H9 (cell line): ENCODE measurements around the gene MAP3K19. TPM values are rescaled to one million over a fixed set of nuclear protein-coding genes. Genes with fewer than 3 reads are reported as not detected.
A peak's percentile ranks its signal among the peaks of the same experiment; 100 is the strongest.

ENCODE experiments used
- DNase-seq: peaks from one replicate; pipeline ENCODE4 v3.0.0-alpha.2; 2017
- H2AFZ ChIP-seq: one replicate; pipeline ENCODE4 v1.6.1; 2013; ENCODE audit warnings: mild to moderate bottlenecking, low read length, control low read depth, moderate library complexity
- H2AK5ac ChIP-seq: 2 replicates; pipeline ENCODE4 v1.6.1; 2013; ENCODE audit warnings: low read length, control low read depth, mixed read lengths; ENCODE audit not compliant: insufficient read length
- H2BK120ac ChIP-seq: one replicate; pipeline ENCODE4 v1.6.1; 2013; ENCODE audit warnings: low read depth, mild to moderate bottlenecking, low read length, control low read depth, inconsistent platforms; ENCODE audit not compliant: poor library complexity, severe bottlenecking
- H2BK12ac ChIP-seq: 2 replicates; pipeline ENCODE4 v1.6.1; 2013; ENCODE audit warnings: low read length, control low read depth, mixed read lengths, low read depth; ENCODE audit not compliant: insufficient read length
- H2BK15ac ChIP-seq: 2 replicates; pipeline ENCODE4 v1.6.1; 2013; ENCODE audit warnings: low read depth, low read length, control low read depth
- H2BK20ac ChIP-seq: one replicate; pipeline ENCODE4 v1.6.1; 2013; ENCODE audit warnings: low read depth, mild to moderate bottlenecking, low read length, control low read depth, inconsistent platforms; ENCODE audit not compliant: poor library complexity, severe bottlenecking
- H2BK5ac ChIP-seq: 2 replicates; pipeline ENCODE4 v1.6.1; 2013; ENCODE audit warnings: low read length, control low read depth, mixed read lengths; ENCODE audit not compliant: insufficient read length
- H3K14ac ChIP-seq: 2 replicates; pipeline ENCODE4 v1.6.1; 2013; ENCODE audit warnings: low read length, control low read depth; ENCODE audit not compliant: insufficient read depth
- H3K18ac ChIP-seq: 2 replicates; pipeline ENCODE4 v1.6.1; 2013; ENCODE audit warnings: low read depth, mild to moderate bottlenecking, mixed read lengths, low read length, control low read depth; ENCODE audit not compliant: insufficient read length
- H3K23ac ChIP-seq: 2 replicates; pipeline ENCODE4 v1.6.1; 2013; ENCODE audit warnings: low read length, control low read depth, mixed read lengths, low read depth; ENCODE audit not compliant: insufficient read length
- H3K23me2 ChIP-seq: 2 replicates; pipeline ENCODE4 v1.6.1; 2013; ENCODE audit warnings: low read depth, mild to moderate bottlenecking, mixed read lengths, low read length, control low read depth; ENCODE audit not compliant: insufficient read length, poor library complexity, severe bottlenecking
- H3K27ac ChIP-seq: 2 replicates; pipeline ENCODE4 v1.5.1; 2013; ENCODE audit warnings: low read length, control low read depth, mixed read lengths, low read depth; ENCODE audit not compliant: insufficient read length
- H3K27me3 ChIP-seq: 2 replicates; pipeline ENCODE4 v1.6.1; 2013; ENCODE audit warnings: low read length, control low read depth, inconsistent platforms; ENCODE audit not compliant: insufficient read depth
- H3K4ac ChIP-seq: 2 replicates; pipeline ENCODE4 v1.6.1; 2013; ENCODE audit warnings: low read depth, mild to moderate bottlenecking, control low read depth, inconsistent platforms, low read length, moderate library complexity
- H3K4me1 ChIP-seq: 2 replicates; pipeline ENCODE4 v1.6.1; 2013; ENCODE audit warnings: low read length, control low read depth, inconsistent platforms; ENCODE audit not compliant: insufficient read depth
- H3K4me2 ChIP-seq: 2 replicates; pipeline ENCODE4 v1.6.1; 2013; ENCODE audit warnings: low read length, control low read depth, mixed read lengths; ENCODE audit not compliant: insufficient read length, insufficient read depth
- H3K56ac ChIP-seq: 2 replicates; pipeline ENCODE4 v1.6.1; 2013; ENCODE audit warnings: low read depth, mild to moderate bottlenecking, mixed read lengths, low read length, control low read depth; ENCODE audit not compliant: insufficient read length
- H3K79me1 ChIP-seq: 2 replicates; pipeline ENCODE4 v1.6.1; 2013; ENCODE audit warnings: low read depth, mild to moderate bottlenecking, moderate library complexity, low read length, control low read depth, inconsistent platforms; ENCODE audit not compliant: insufficient read depth, poor library complexity, severe bottlenecking
- H3K79me2 ChIP-seq: 2 replicates; pipeline ENCODE4 v1.6.1; 2013; ENCODE audit warnings: low read length, control low read depth, inconsistent platforms; ENCODE audit not compliant: insufficient read depth
- H3K9ac ChIP-seq: 2 replicates; pipeline ENCODE4 v1.6.1; 2013; ENCODE audit warnings: low read length, control low read depth, mixed read lengths; ENCODE audit not compliant: insufficient read length; ENCODE audit errors: extremely low read depth
- H3K9me3 ChIP-seq: one replicate; pipeline ENCODE4 v1.6.1; 2013; ENCODE audit warnings: low read depth, low read length, inconsistent platforms; ENCODE audit not compliant: control insufficient read depth
- H3T11ph ChIP-seq: one replicate; pipeline ENCODE4 v1.6.1; 2013; ENCODE audit warnings: mild to moderate bottlenecking, low read length, control low read depth, inconsistent platforms
- H4K20me1 ChIP-seq: one replicate; pipeline ENCODE4 v1.6.1; 2013; ENCODE audit not compliant: control insufficient read depth, insufficient read length, insufficient read depth
- H4K5ac ChIP-seq: 2 replicates; pipeline ENCODE4 v1.6.1; 2013; ENCODE audit warnings: low read depth, mild to moderate bottlenecking, mixed read lengths, low read length, control low read depth; ENCODE audit not compliant: insufficient read length
- H4K8ac ChIP-seq: replicated peaks from 2 replicates; pipeline ENCODE4 v1.6.1; 2013; ENCODE audit warnings: low read length, control low read depth, mixed read lengths, low read depth; ENCODE audit not compliant: insufficient read length
- H4K91ac ChIP-seq: 2 replicates; pipeline ENCODE4 v1.6.1; 2013; ENCODE audit warnings: low read depth, mild to moderate bottlenecking, moderate library complexity, mixed read lengths, low read length, control low read depth; ENCODE audit not compliant: insufficient read length
- H3K27ac Mint-ChIP-seq, 3 experiments: 2 replicates in 2 of 3; 3 replicates in 1 of 3; pipeline ENCODE4 v1.8.0; 2020 to 2021; ENCODE audit warnings: mixed read lengths in 3 of 3, mild to moderate bottlenecking in 1 of 3, moderate library complexity in 1 of 3
- H3K27me3 Mint-ChIP-seq: 2 replicates; pipeline ENCODE4 v1.8.0; 2021; ENCODE audit warnings: low read depth, mild to moderate bottlenecking, moderate library complexity, mixed read lengths
- H3K36me3 Mint-ChIP-seq, 3 experiments: 2 replicates in 2 of 3; 3 replicates in 1 of 3; pipeline ENCODE4 v1.8.0; 2020 to 2021; ENCODE audit warnings: low read depth in 3 of 3, mixed read lengths in 3 of 3; ENCODE audit not compliant: insufficient read depth in 1 of 3
- H3K4me1 Mint-ChIP-seq, 2 experiments: 2 replicates each; pipeline ENCODE4 v1.8.0; 2020; ENCODE audit warnings: mixed read lengths in 2 of 2
- H3K4me3 Mint-ChIP-seq, 2 experiments: 2 replicates in 1 of 2; 3 replicates in 1 of 2; pipeline ENCODE4 v1.8.0; 2020 to 2021; ENCODE audit warnings: mild to moderate bottlenecking in 2 of 2, mixed read lengths in 2 of 2, moderate library complexity in 1 of 2
- H3K9me3 Mint-ChIP-seq, 2 experiments: 2 replicates in 1 of 2; 3 replicates in 1 of 2; pipeline ENCODE4 v1.8.0; 2020; ENCODE audit warnings: mild to moderate bottlenecking in 2 of 2, mixed read lengths in 2 of 2, moderate library complexity in 1 of 2
- CTCF ChIP-seq: fragments of 200-600 bp; sonication (generic); conservative IDR thresholded peaks from 3 replicates; pipeline ENCODE4 v1.8.0; 2021; ENCODE audit warnings: antibody characterized with exemption, mild to moderate bottlenecking
- WGBS: extraction: QIAGEN DNeasy Blood & Tissue Kit; methylation state at CpG from one replicate; pipeline ENCODE4 v1.1.7; 2013; ENCODE audit warnings: missing lambda C conversion rate, low lambda C conversion rate, mixed read lengths; ENCODE audit not compliant: insufficient read length; ENCODE audit errors: extremely low coverage; 5-methylcytosine and 5-hydroxymethylcytosine counted together
- total RNA-seq: library from RNA; stranded (reverse); gene quantifications from 2 replicates; pipeline ENCODE4 v1.2.1, GENCODE V29; 2021

MAP3K19 gene
- total RNA-seq, 1 experiment from 2014 or later: not detected

- no peaks in the 10 kb centered on the region for H3K27me3 Mint-ChIP-seq
- H3K4me2 ChIP-seq: no peak overlapping the region
- H3K56ac ChIP-seq: no peak overlapping the region
- no peak overlapping the region for H2AFZ ChIP-seq
- H3K9me3 ChIP-seq: no peaks in the 10 kb centered on the region
- H3K4me1 ChIP-seq: no peaks in the 10 kb centered on the region; the same call in 1 of the 2 replicates
- no peak overlapping the region for H2BK20ac ChIP-seq
- H2BK15ac ChIP-seq: no peak overlapping the region
- H2BK12ac ChIP-seq: no peak overlapping the region
- H4K8ac ChIP-seq: no peak overlapping the region
- peaks cover 5% of the 10 kb centered on the region for H3K79me1 ChIP-seq
- no peak overlapping the region for H3K14ac ChIP-seq
- no CpG with 5 or more reads among the region's 2 CpGs for WGBS
- H4K91ac ChIP-seq: no peak overlapping the region
- H2BK5ac ChIP-seq: no peak overlapping the region
- no peak overlapping the region for H2BK120ac ChIP-seq
- no peak overlapping the region for H4K5ac ChIP-seq
- no peak overlapping the region for H3K4me3 Mint-ChIP-seq
- H3K9ac ChIP-seq: no peak overlapping the region
- DNase-seq: no peak
- no peaks in the 10 kb centered on the region for H3K9me3 Mint-ChIP-seq
- H3K4me1 Mint-ChIP-seq: peaks cover 10 to 24% of the 10 kb centered on the region in 2 experiments
- H4K20me1 ChIP-seq: no peaks in the 10 kb centered on the region
- no peak overlapping the region for H3K23ac ChIP-seq
- no peak overlapping the region for H3K27ac ChIP-seq
- H3T11ph ChIP-seq: no peak overlapping the region
- no peak overlapping the region for H3K4ac ChIP-seq
- no peaks in the 10 kb centered on the region for H3K23me2 ChIP-seq
- H2AK5ac ChIP-seq: no peak overlapping the region
- TF ChIP-seq CTCF: no peak
- H3K27me3 ChIP-seq: no peaks in the 10 kb centered on the region
- peaks cover 26 to 68% (median 55%) of the 10 kb centered on the region in 3 experiments; a peak in 6 of 7 replicates for H3K36me3 Mint-ChIP-seq
- no peaks in the 10 kb centered on the region for H3K79me2 ChIP-seq
- H3K27ac Mint-ChIP-seq: 0 out of 7 replicates have a peak overlapping the region, but pooled peaks of 1 of the 3 experiments have one; percentile 58
- no peak overlapping the region for H3K18ac ChIP-seq
Observed at GRCh38 chr2:134943540-134943939, 103.7 kb downstream of the MAP3K19 start.
